GM23338 (cell line): ENCODE data around the gene ZNF267. TPM values are rescaled to one million over a fixed set of nuclear protein-coding genes. Genes with fewer than 3 reads are reported as not detected.

ENCODE experiments used
- ATAC-seq: fragments of 200-7000 bp; cut with Tn5 transposase; 3 replicates; pipeline ENCODE4 v1.9.1; 2020
- DNase-seq: peaks from one replicate; pipeline ENCODE4 v3.0.0-alpha.2; 2015; ENCODE audit warnings: low spot score
- H2AFZ ChIP-seq: fragments of 200-600 bp; sonication (generic); 2 replicates; pipeline ENCODE4 v1.8.0; 2016; ENCODE audit warnings: antibody characterized with exemption, mild to moderate bottlenecking, moderate library complexity
- H3F3A ChIP-seq: fragments of 200-600 bp; sonication (generic); replicated peaks from 2 replicates; pipeline ENCODE4 v1.8.0; 2017; ENCODE audit warnings: antibody characterized with exemption, mixed run types, low read depth
- H3K27ac ChIP-seq: fragments of 200-600 bp; sonication (generic); 2 replicates; pipeline ENCODE4 v1.6.1; 2016; ENCODE audit warnings: low read depth
- H3K27me3 ChIP-seq: fragments of 200-600 bp; sonication (generic); 2 replicates; pipeline ENCODE4 v1.8.0; 2016; ENCODE audit warnings: mild to moderate bottlenecking, mixed run types, moderate library complexity; ENCODE audit not compliant: insufficient read depth
- H3K36me3 ChIP-seq: fragments of 200-600 bp; sonication (generic); 2 replicates; pipeline ENCODE4 v1.8.0; 2016; ENCODE audit warnings: mild to moderate bottlenecking; ENCODE audit not compliant: insufficient read depth
- H3K4me1 ChIP-seq: fragments of 200-600 bp; sonication (generic); 2 replicates; pipeline ENCODE4 v1.8.0; 2016; ENCODE audit warnings: mild to moderate bottlenecking, moderate library complexity; ENCODE audit not compliant: insufficient read depth
- H3K4me2 ChIP-seq: fragments of 200-600 bp; sonication (generic); 2 replicates; pipeline ENCODE4 v1.7.1; 2017; ENCODE audit warnings: mixed run types
- H3K4me3 ChIP-seq: fragments of 200-600 bp; sonication (generic); 2 replicates; pipeline ENCODE4 v1.6.1; 2016; ENCODE audit warnings: mixed run types
- H3K79me2 ChIP-seq: fragments of 200-600 bp; sonication (generic); replicated peaks from 2 replicates; pipeline ENCODE4 v1.8.0; 2017; ENCODE audit warnings: mild to moderate bottlenecking; ENCODE audit not compliant: insufficient read depth
- H3K9me2 ChIP-seq: fragments of 200-600 bp; sonication (generic); 2 replicates; pipeline ENCODE4 v1.8.0; 2017; ENCODE audit not compliant: insufficient read depth
- H4K20me1 ChIP-seq: fragments of 200-600 bp; sonication (generic); replicated peaks from 2 replicates; pipeline ENCODE4 v1.8.0; 2017; ENCODE audit warnings: mild to moderate bottlenecking; ENCODE audit not compliant: insufficient read depth
- H3K27ac Mint-ChIP-seq: 2 replicates; pipeline ENCODE4 v1.8.0; 2020; ENCODE audit warnings: inconsistent platforms, mild to moderate bottlenecking, moderate library complexity, mixed read lengths
- H3K27me3 Mint-ChIP-seq: 3 replicates; pipeline ENCODE4 v1.8.0; 2022; ENCODE audit warnings: low read depth, mild to moderate bottlenecking, moderate library complexity, mixed read lengths, inconsistent platforms; ENCODE audit not compliant: insufficient read depth, poor library complexity
- H3K36me3 Mint-ChIP-seq: 3 replicates; pipeline ENCODE4 v1.8.0; 2021; ENCODE audit warnings: low read depth, mild to moderate bottlenecking, inconsistent platforms, moderate library complexity, mixed read lengths
- H3K4me1 Mint-ChIP-seq: 3 replicates; pipeline ENCODE4 v1.8.0; 2020; ENCODE audit warnings: mild to moderate bottlenecking, inconsistent platforms, mixed read lengths
- H3K4me3 Mint-ChIP-seq: 3 replicates; pipeline ENCODE4 v1.8.0; 2021; ENCODE audit warnings: moderate library complexity, mild to moderate bottlenecking, inconsistent platforms, mixed read lengths
- H3K9me3 Mint-ChIP-seq: 3 replicates; pipeline ENCODE4 v1.8.0; 2020; ENCODE audit warnings: moderate library complexity, mild to moderate bottlenecking, inconsistent platforms, mixed read lengths
- CREB1 ChIP-seq: fragments of 250-450 bp; sonication (Bioruptor Pico); IDR thresholded peaks from 2 replicates; pipeline ENCODE4 v1.5.0; 2020; ENCODE audit warnings: low read depth, mild to moderate bottlenecking, moderate library complexity
- CTCF ChIP-seq, 2 experiments: fragments of 200-600 bp in 1 of 2; sonication (generic) in 1 of 2; conservative IDR thresholded peaks; 2 replicates each; pipeline versions ENCODE4 v1.5.1 to v1.6.1; 2016 to 2017; ENCODE audit warnings: antibody characterized with exemption in 2 of 2, low read depth in 2 of 2, mild to moderate bottlenecking in 2 of 2, moderate library complexity in 1 of 2
- ETS1 ChIP-seq: IDR thresholded peaks from 2 replicates; pipeline ENCODE4 v1.6.1; 2016; ENCODE audit warnings: antibody characterized with exemption
- EZH2 ChIP-seq: fragments of 200-600 bp; sonication (generic); IDR thresholded peaks from one replicate; pipeline ENCODE4 v1.8.0; 2017; ENCODE audit warnings: antibody characterized with exemption, mild to moderate bottlenecking, low read depth; ENCODE audit not compliant: unreplicated experiment
- EZH2phosphoT487 ChIP-seq: fragments of 200-600 bp; sonication (generic); IDR thresholded peaks from one replicate; pipeline ENCODE4 v1.8.1; 2018; ENCODE audit warnings: antibody characterized with exemption; ENCODE audit not compliant: unreplicated experiment
- JUNB ChIP-seq: IDR thresholded peaks from one replicate; pipeline ENCODE4 v1.6.1; 2016; ENCODE audit warnings: antibody characterized with exemption; ENCODE audit not compliant: unreplicated experiment
- REST ChIP-seq: IDR thresholded peaks from one replicate; pipeline ENCODE4 v1.6.1; 2018; ENCODE audit warnings: antibody characterized with exemption; ENCODE audit not compliant: unreplicated experiment
- STAT1 ChIP-seq: IDR thresholded peaks from one replicate; pipeline ENCODE4 v1.6.1; 2016; ENCODE audit warnings: antibody characterized with exemption; ENCODE audit not compliant: unreplicated experiment
- ZNF114 ChIP-seq: fragments of 250-450 bp; sonication (Bioruptor Pico); IDR thresholded peaks from 2 replicates; pipeline ENCODE4 v1.5.0; 2020; ENCODE audit warnings: mild to moderate bottlenecking, moderate library complexity
- ZNF331 ChIP-seq: fragments of 250-450 bp; sonication (Bioruptor Pico); IDR thresholded peaks from 2 replicates; pipeline ENCODE4 v1.5.0; 2020; ENCODE audit warnings: low read depth, mild to moderate bottlenecking, moderate library complexity
- polyA plus RNA-seq: library from polyadenylated mRNA; unstranded; fragments of >200 nt; fragmentation: Nextera tagmentation; extraction: Ambion mirVana; gene quantifications from 2 replicates; pipeline ENCODE4 v1.2.1, GENCODE V29; 2016
- total RNA-seq: library from RNA; depleted of rRNA; stranded (reverse); fragments of >200 nt; shearing (Covaris generic); gene quantifications from 2 replicates; pipeline ENCODE4 v1.2.3, GENCODE V29; 2014

ZNF267 gene
- total and polyA plus RNA-seq, 2 experiments from 2014 or later, result 13.8 to 31.7 TPM

- TF ChIP-seq REST (no peak), ZNF114 (CRISPR knock-in tag) (no peak), CREB1 (CRISPR knock-in tag) (no peak), ETS1 (no peak), JUNB (no peak), STAT1 (no peak), EZH2phosphoT487 (no peak), EZH2 (no peak), CTCF (conservative IDR thresholded peaks at IDR 0.05; ENCODE audit: low read depth in 2 of 2) (no peak), ZNF331 (CRISPR knock-in tag) (no peak)
These were observed 4.0 kb upstream of the ZNF267 start (continued) for GRCh38 chr16:31869511-31870201.

GRCh38 chr16:31870809-31871208 is 2.8 kb upstream of the ZNF267 start:
- no peak for ATAC-seq
- no peak overlapping the region for H3K27ac Mint-ChIP-seq
- peaks cover 6% of the 10 kb centered on the region; the same call in 1 of the 3 replicates for H3K9me3 Mint-ChIP-seq
- Histone ChIP-seq H3F3A (no peaks in the 10 kb centered on the region), H3K4me2 (no peak overlapping the region), H4K20me1 (peaks cover 11% of the 10 kb centered on the region), H3K79me2 (peaks cover 18% of the 10 kb centered on the region), H3K27ac (no peak overlapping the region), H3K4me1 (peaks cover 15% of the 10 kb centered on the region), H3K36me3 (no peaks in the 10 kb centered on the region), H3K27me3 (no peaks in the 10 kb centered on the region), H3K9me2 (no peaks in the 10 kb centered on the region), H2AFZ (no peak overlapping the region), H3K4me3 (no peak overlapping the region)
- H3K4me1 Mint-ChIP-seq, result peaks cover 14% of the 10 kb centered on the region; the same call in 2 of the 3 replicates
- no peak overlapping the region for H3K4me3 Mint-ChIP-seq
- no peak for DNase-seq
- H3K36me3 Mint-ChIP-seq, result no peaks in the 10 kb centered on the region; the same call in 2 of the 3 replicates
- TF ChIP-seq EZH2 (no peak), STAT1 (no peak)
- peaks cover 5% of the 10 kb centered on the region for H3K27me3 Mint-ChIP-seq
